DMS79 (cell line): ENCODE measurements around the gene TRIOBP.
"Not testable (repeated sequence)": the region's sequence is repeated elsewhere in the genome, so short reads cannot be mapped to it uniquely, and the experiment has no call there.

ENCODE experiments used
- DNase-seq: peaks from one replicate; lab custom pipeline; 2025; lab: John Stamatoyannopoulos, UW

The TRIOBP gene

GRCh38 chr22:37696657-37697537 lies at the start of gene TRIOBP:
TRIOBP (plus strand) TSS chr22:37697048; CDS start chr22:37701366, 4,318 bp downstream.
- peak; percentile 90 for DNase-seq

GRCh38 chr22:37647317-37647716 lies 49.5 kb upstream of the TRIOBP start:
- no peak for DNase-seq

- no peak for DNase-seq
These were observed 48.9 kb upstream of the TRIOBP start for GRCh38 chr22:37647928-37648327.

GRCh38 chr22:37650463-37651136 lies 46.2 kb upstream of the TRIOBP start:
- no peak for DNase-seq

GRCh38 chr22:37654563-37655251 lies 42.1 kb upstream of the TRIOBP start:
- no peak for DNase-seq

- no peak for DNase-seq
These were observed 41.6 kb upstream of the TRIOBP start for GRCh38 chr22:37655252-37655563.

- DNase-seq, result not testable (repeated sequence)
These were observed 40.3 kb upstream of the TRIOBP start for GRCh38 chr22:37656583-37656982.

- DNase-seq, result no peak
These were observed 39.2 kb upstream of the TRIOBP start for GRCh38 chr22:37657590-37658132.

- DNase-seq, result peak; percentile 91
These were observed 38.4 kb upstream of the TRIOBP start, which contains the start of gene PDXP for GRCh38 chr22:37658133-37659065. PDXP (plus strand) TSS chr22:37658723; CDS start chr22:37658783, 60 bp downstream.

GRCh38 chr22:37659066-37659896 lies 37.6 kb upstream of the TRIOBP start:
- no peak for DNase-seq

GRCh38 chr22:37659897-37660708 lies 36.7 kb upstream of the TRIOBP start:
- DNase-seq, result no peak

GRCh38 chr22:37660709-37661045 lies 36.2 kb upstream of the TRIOBP start:
- DNase-seq, result no peak

- DNase-seq, result peak; percentile 32
These were observed 35.5 kb upstream of the TRIOBP start for GRCh38 chr22:37661160-37661924.

GRCh38 chr22:37662039-37662438 lies 34.8 kb upstream of the TRIOBP start:
- no peak for DNase-seq

GRCh38 chr22:37663521-37664140 lies 33.2 kb upstream of the TRIOBP start:
- no peak for DNase-seq

GRCh38 chr22:37664249-37665101 lies 32.4 kb upstream of the TRIOBP start:
- DNase-seq, result no peak

GRCh38 chr22:37665487-37665886 lies 31.4 kb upstream of the TRIOBP start:
- no peak for DNase-seq
